HG03432 (cell line): ENCODE measurements around the gene NKPD1.
A peak's percentile ranks its signal among the peaks of the same experiment; 100 is the strongest.

ENCODE experiments used
- ATAC-seq: cut with Tn5 transposase; IDR thresholded peaks from one replicate; pipeline ENCODE4 v1.9.1; 2021; ENCODE audit warnings: mild to moderate bottlenecking, moderate library complexity; ENCODE audit not compliant: unreplicated experiment

Gene NKPD1

GRCh38 chr19:45141203-45141900 lies 19.4 kb downstream of the NKPD1 start:
- no peak for ATAC-seq

- no peak for ATAC-seq
These were observed 20.2 kb downstream of the NKPD1 start for GRCh38 chr19:45140533-45140932.

GRCh38 chr19:45140144-45140503 lies 20.7 kb downstream of the NKPD1 start:
- ATAC-seq: no peak

GRCh38 chr19:45139286-45140143 lies 21.3 kb downstream of the NKPD1 start:
- ATAC-seq: no peak

- ATAC-seq: no peak
These were observed 22.5 kb downstream of the NKPD1 start for GRCh38 chr19:45138303-45138751.

GRCh38 chr19:45137179-45137761 lies 23.5 kb downstream of the NKPD1 start:
- ATAC-seq: peak; percentile 71

- ATAC-seq: peak; percentile 26
These were observed 24.1 kb downstream of the NKPD1 start for GRCh38 chr19:45136507-45137178.

- no peak for ATAC-seq
These were observed 25.5 kb downstream of the NKPD1 start for GRCh38 chr19:45135176-45135885.

- ATAC-seq: no peak
These were observed 27.1 kb downstream of the NKPD1 start for GRCh38 chr19:45133661-45134060.

- no peak for ATAC-seq
These were observed 29.7 kb downstream of the NKPD1 start for GRCh38 chr19:45130888-45131615.

- ATAC-seq: no peak
These were observed 30.5 kb downstream of the NKPD1 start for GRCh38 chr19:45130236-45130635.

- no peak for ATAC-seq
These were observed 32.0 kb downstream of the NKPD1 start for GRCh38 chr19:45128806-45129205.

GRCh38 chr19:45128146-45128545 lies 32.6 kb downstream of the NKPD1 start:
- no peak for ATAC-seq

GRCh38 chr19:45126654-45127053 lies 34.1 kb downstream of the NKPD1 start:
- no peak for ATAC-seq

- no peak for ATAC-seq
These were observed 34.7 kb downstream of the NKPD1 start for GRCh38 chr19:45125975-45126493.

- ATAC-seq: no peak
These were observed 35.4 kb downstream of the NKPD1 start for GRCh38 chr19:45125360-45125759.

GRCh38 chr19:45124021-45124420 lies 36.8 kb downstream of the NKPD1 start:
- ATAC-seq: no peak

GRCh38 chr19:45123440-45123850 lies 37.3 kb downstream of the NKPD1 start:
- ATAC-seq: no peak

- no peak for ATAC-seq
These were observed 38.0 kb downstream of the NKPD1 start for GRCh38 chr19:45122832-45123231.
